GM12878 (cell line): ENCODE data around the gene ZBTB6.

Experiments used
- CEBPB ChIP-seq, 2 experiments: fragments of 150-350 bp in 1 of 2; IDR thresholded peaks; 2 replicates each; pipeline ENCODE4 v1.6.1; 2012 to 2014; ENCODE audit warnings: low read depth in 2 of 2, low read length in 2 of 2, borderline replicate concordance in 1 of 2, inconsistent platforms in 1 of 2
- HDAC2 ChIP-seq: fragments of 200-600 bp; sonication (generic); IDR thresholded peaks from 2 replicates; pipeline ENCODE4 v1.6.1; 2017
- JUND ChIP-seq: IDR thresholded peaks from 2 replicates; pipeline ENCODE4 v1.6.1; 2012; ENCODE audit warnings: low read depth, mild to moderate bottlenecking, low read length, improper control_type of control experiment, moderate library complexity
- MEF2B ChIP-seq: fragments of 450-650 bp; IDR thresholded peaks from 2 replicates; pipeline ENCODE4 v1.6.1; 2018; ENCODE audit warnings: mild to moderate bottlenecking, moderate library complexity; ENCODE audit not compliant: partially characterized antibody, poor library complexity, severe bottlenecking
- MLLT1 ChIP-seq: fragments of 450-650 bp; IDR thresholded peaks from 2 replicates; pipeline ENCODE4 v1.6.1; 2016; ENCODE audit warnings: mild to moderate bottlenecking
- POLR2A ChIP-seq: IDR thresholded peaks from 2 replicates; pipeline ENCODE4 v1.6.1; 2011; ENCODE audit warnings: low read depth, mild to moderate bottlenecking, low read length
- POLR2AphosphoS5 ChIP-seq: IDR thresholded peaks from 2 replicates; pipeline ENCODE4 v1.6.1; 2011; ENCODE audit warnings: mild to moderate bottlenecking, low read length, inconsistent platforms
- TBL1XR1 ChIP-seq: IDR thresholded peaks from 2 replicates; pipeline ENCODE4 v1.6.1; 2012; ENCODE audit warnings: low read depth, low read length, improper control_type of control experiment
- ZBTB40 ChIP-seq: fragments of 450-650 bp; IDR thresholded peaks from 2 replicates; pipeline ENCODE4 v1.6.1; 2016; ENCODE audit warnings: mild to moderate bottlenecking, moderate library complexity, borderline replicate concordance
- TF ChIP-seq, protein P1 (sequence below): IDR thresholded peaks from 2 replicates; pipeline ENCODE4 v1.6.1; 2011; ENCODE audit warnings: borderline replicate concordance, low read depth, mild to moderate bottlenecking, moderate library complexity, low read length; ENCODE audit not compliant: insufficient read depth, poor library complexity, severe bottlenecking

GRCh38 chr9:122875523-122875922 is 37.6 kb downstream of the ZBTB6 start:
- no peak for TF ChIP-seq ZBTB40
- TF ChIP-seq POLR2AphosphoS5: no peak
- TF ChIP-seq MEF2B: no peak
- TF ChIP-seq MLLT1: 0 out of 2 replicates have a peak, but pooled peaks have one; percentile 34
- TF ChIP-seq, protein P1, sequence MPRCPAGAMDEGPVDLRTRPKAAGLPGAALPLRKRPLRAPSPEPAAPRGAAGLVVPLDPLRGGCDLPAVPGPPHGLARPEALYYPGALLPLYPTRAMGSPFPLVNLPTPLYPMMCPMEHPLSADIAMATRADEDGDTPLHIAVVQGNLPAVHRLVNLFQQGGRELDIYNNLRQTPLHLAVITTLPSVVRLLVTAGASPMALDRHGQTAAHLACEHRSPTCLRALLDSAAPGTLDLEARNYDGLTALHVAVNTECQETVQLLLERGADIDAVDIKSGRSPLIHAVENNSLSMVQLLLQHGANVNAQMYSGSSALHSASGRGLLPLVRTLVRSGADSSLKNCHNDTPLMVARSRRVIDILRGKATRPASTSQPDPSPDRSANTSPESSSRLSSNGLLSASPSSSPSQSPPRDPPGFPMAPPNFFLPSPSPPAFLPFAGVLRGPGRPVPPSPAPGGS: no peak
- TF ChIP-seq HDAC2: no peak
- no peak for TF ChIP-seq CEBPB (IDR thresholded peaks at IDR 0.05; ENCODE audit: borderline replicate concordance in 1 of 2, low read depth in 2 of 2, low read length in 2 of 2)
- no peak for TF ChIP-seq TBL1XR1
- TF ChIP-seq JUND: no peak
- TF ChIP-seq POLR2A: no peak
